ENCODE results near the gene F8. TPM values are rescaled to one million over a fixed set of nuclear protein-coding genes. Genes with fewer than 3 reads are reported as not detected.
"Not testable (repeated sequence)": the region's sequence is repeated elsewhere in the genome, so short reads cannot be mapped to it uniquely, and the experiment has no call there.

The F8 gene
- total RNA-seq, 1 experiment from 2014 or later: 2.6 TPM

DNA sequence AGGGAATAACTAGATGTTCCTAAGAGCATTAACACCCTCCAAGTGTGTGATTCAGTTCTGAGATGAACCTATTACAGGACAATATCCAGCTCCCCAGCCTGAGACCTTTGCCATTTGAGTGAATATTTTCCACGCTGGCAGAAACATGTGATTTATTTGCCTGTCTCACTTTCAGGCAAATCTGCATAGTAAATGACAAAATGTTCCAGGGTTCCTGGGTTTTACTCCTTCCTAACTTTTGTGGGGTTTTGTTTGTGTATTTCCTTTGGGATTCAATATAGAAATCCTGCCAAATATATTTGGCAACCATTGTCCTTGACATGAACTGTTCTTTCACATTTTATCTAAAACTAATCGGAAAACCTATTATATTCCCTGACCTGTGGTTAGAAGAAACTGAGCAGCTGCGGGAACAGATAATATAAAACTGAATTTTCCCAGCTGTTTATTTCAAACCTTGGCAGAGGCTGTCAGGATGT, 12.5 kb downstream of the F8 start:
- CTCF ChIA-PET: no interaction called here
- TF ChIP-seq POLR2AphosphoS5 (IDR thresholded peaks at IDR 0.05; ENCODE audit: low read depth, low read length): no peak
- TF ChIP-seq, protein P1, sequence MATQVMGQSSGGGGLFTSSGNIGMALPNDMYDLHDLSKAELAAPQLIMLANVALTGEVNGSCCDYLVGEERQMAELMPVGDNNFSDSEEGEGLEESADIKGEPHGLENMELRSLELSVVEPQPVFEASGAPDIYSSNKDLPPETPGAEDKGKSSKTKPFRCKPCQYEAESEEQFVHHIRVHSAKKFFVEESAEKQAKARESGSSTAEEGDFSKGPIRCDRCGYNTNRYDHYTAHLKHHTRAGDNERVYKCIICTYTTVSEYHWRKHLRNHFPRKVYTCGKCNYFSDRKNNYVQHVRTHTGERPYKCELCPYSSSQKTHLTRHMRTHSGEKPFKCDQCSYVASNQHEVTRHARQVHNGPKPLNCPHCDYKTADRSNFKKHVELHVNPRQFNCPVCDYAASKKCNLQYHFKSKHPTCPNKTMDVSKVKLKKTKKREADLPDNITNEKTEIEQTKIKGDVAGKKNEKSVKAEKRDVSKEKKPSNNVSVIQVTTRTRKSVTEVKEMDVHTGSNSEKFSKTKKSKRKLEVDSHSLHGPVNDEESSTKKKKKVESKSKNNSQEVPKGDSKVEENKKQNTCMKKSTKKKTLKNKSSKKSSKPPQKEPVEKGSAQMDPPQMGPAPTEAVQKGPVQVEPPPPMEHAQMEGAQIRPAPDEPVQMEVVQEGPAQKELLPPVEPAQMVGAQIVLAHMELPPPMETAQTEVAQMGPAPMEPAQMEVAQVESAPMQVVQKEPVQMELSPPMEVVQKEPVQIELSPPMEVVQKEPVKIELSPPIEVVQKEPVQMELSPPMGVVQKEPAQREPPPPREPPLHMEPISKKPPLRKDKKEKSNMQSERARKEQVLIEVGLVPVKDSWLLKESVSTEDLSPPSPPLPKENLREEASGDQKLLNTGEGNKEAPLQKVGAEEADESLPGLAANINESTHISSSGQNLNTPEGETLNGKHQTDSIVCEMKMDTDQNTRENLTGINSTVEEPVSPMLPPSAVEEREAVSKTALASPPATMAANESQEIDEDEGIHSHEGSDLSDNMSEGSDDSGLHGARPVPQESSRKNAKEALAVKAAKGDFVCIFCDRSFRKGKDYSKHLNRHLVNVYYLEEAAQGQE (IDR thresholded peaks at IDR 0.05; ENCODE audit: low read depth): no peak
- ATAC-seq: no peak

GRCh38 chrX:155008578-155008977, 13.9 kb downstream of the F8 start:
- H3K9ac ChIP-seq (ENCODE audit: low read length); DNase-seq (ENCODE audit: low read depth, low spot score); H3K36me3 ChIP-seq (ENCODE audit: control insufficient read depth in 1 of 2, insufficient read depth in 2 of 2, low read length in 2 of 2); H3K4me2 ChIP-seq (ENCODE audit: low read length); BruUV-seq (replicated peaks); RAD21 ChIA-PET (ENCODE audit: low non-redundant PET in 1 of 2, low total read pairs in 2 of 2, uncharacterized antibody in 2 of 2, unreplicated experiment in 2 of 2); H4K20me1 ChIP-seq (ENCODE audit: insufficient read depth); H3K4me3 ChIP-seq (replicated peaks in 1 of 2; ENCODE audit: low read depth in 1 of 2, low read length in 2 of 2); H3K79me2 ChIP-seq (ENCODE audit: insufficient read depth, low read length); H3K9me2 ChIP-seq (ENCODE audit: insufficient read depth); POLR2A ChIA-PET; H3K27me3 ChIP-seq (ENCODE audit: insufficient read depth, low read length); H3K27ac ChIP-seq (ENCODE audit: low read depth, low read length); CTCF ChIA-PET; intact Hi-C loops (cut with micrococcal nuclease); H2AFZ ChIP-seq (ENCODE audit: low read depth, low read length, poor library complexity, severe bottlenecking); H3K9me3 ChIP-seq (ENCODE audit: control insufficient read depth in 1 of 2, insufficient read depth in 1 of 2, low read depth in 1 of 2, low read length in 2 of 2); H3K4me1 ChIP-seq (ENCODE audit: control insufficient read depth in 1 of 2, insufficient read depth in 2 of 2, low read length in 2 of 2): not testable (repeated sequence)
- ATAC-seq: peak; percentile 84

More for the DNA sequence above, 12.5 kb downstream of the F8 start:
- H3K9ac ChIP-seq (ENCODE audit: low read length): no peak overlapping the region
- H2AFZ ChIP-seq (ENCODE audit: low read depth, low read length, poor library complexity, severe bottlenecking): no peak overlapping the region
- intact Hi-C loops (cut with micrococcal nuclease): no loop called here
- no peak for DNase-seq (ENCODE audit: low read depth, low spot score)
- H3K79me2 ChIP-seq (ENCODE audit: insufficient read depth, low read length): no peaks in the 10 kb centered on the region
- H3K27ac ChIP-seq (ENCODE audit: low read depth, low read length): no peak overlapping the region
- no peak overlapping the region for H3K4me3 ChIP-seq (replicated peaks in 1 of 2; ENCODE audit: low read depth in 1 of 2, low read length in 2 of 2)
- no peaks in the 10 kb centered on the region for H3K4me1 ChIP-seq (ENCODE audit: control insufficient read depth in 1 of 2, insufficient read depth in 2 of 2, low read length in 2 of 2)
- ChIA-PET RAD21 (ENCODE audit: low non-redundant PET in 1 of 2, low total read pairs in 2 of 2, uncharacterized antibody in 2 of 2, unreplicated experiment in 2 of 2) (no interaction called here), POLR2A (no interaction called here)
- H4K20me1 ChIP-seq (ENCODE audit: insufficient read depth): no peaks in the 10 kb centered on the region
- BruUV-seq (replicated peaks): no TSS peak
- no peaks in the 10 kb centered on the region for H3K9me2 ChIP-seq (ENCODE audit: insufficient read depth)
- H3K9me3 ChIP-seq (ENCODE audit: control insufficient read depth in 1 of 2, insufficient read depth in 1 of 2, low read depth in 1 of 2, low read length in 2 of 2): no peaks in the 10 kb centered on the region
- no peaks in the 10 kb centered on the region for H3K36me3 ChIP-seq (ENCODE audit: control insufficient read depth in 1 of 2, insufficient read depth in 2 of 2, low read length in 2 of 2)
- no peaks in the 10 kb centered on the region for H3K27me3 ChIP-seq (ENCODE audit: insufficient read depth, low read length)
- H3K4me2 ChIP-seq (ENCODE audit: low read length): no peak overlapping the region

GRCh38 chrX:155006913-155007671, 15.4 kb downstream of the F8 start:
- RAD21 ChIA-PET (ENCODE audit: low non-redundant PET in 1 of 2, low total read pairs in 2 of 2, uncharacterized antibody in 2 of 2, unreplicated experiment in 2 of 2); BruUV-seq (replicated peaks); H4K20me1 ChIP-seq (ENCODE audit: insufficient read depth); POLR2A ChIA-PET; ATAC-seq; H3K4me1 ChIP-seq (ENCODE audit: control insufficient read depth in 1 of 2, insufficient read depth in 2 of 2, low read length in 2 of 2); H3K4me3 ChIP-seq (replicated peaks in 1 of 2; ENCODE audit: low read depth in 1 of 2, low read length in 2 of 2); H3K36me3 ChIP-seq (ENCODE audit: control insufficient read depth in 1 of 2, insufficient read depth in 2 of 2, low read length in 2 of 2); H3K4me2 ChIP-seq (ENCODE audit: low read length); H3K79me2 ChIP-seq (ENCODE audit: insufficient read depth, low read length); H2AFZ ChIP-seq (ENCODE audit: low read depth, low read length, poor library complexity, severe bottlenecking); intact Hi-C loops (cut with micrococcal nuclease); H3K9me2 ChIP-seq (ENCODE audit: insufficient read depth); H3K27ac ChIP-seq (ENCODE audit: low read depth, low read length); CTCF ChIA-PET; H3K9ac ChIP-seq (ENCODE audit: low read length); H3K9me3 ChIP-seq (ENCODE audit: control insufficient read depth in 1 of 2, insufficient read depth in 1 of 2, low read depth in 1 of 2, low read length in 2 of 2); DNase-seq (ENCODE audit: low read depth, low spot score); H3K27me3 ChIP-seq (ENCODE audit: insufficient read depth, low read length): not testable (repeated sequence)
